Memory B cell (primary cell): ENCODE measurements around the gene ELMOD1.
"Not testable (repeated sequence)": the region's sequence is repeated elsewhere in the genome, so short reads cannot be mapped to it uniquely, and the experiment has no call there.

ENCODE experiments used
- ATAC-seq: fragments of 150-1000 bp; cut with Tn5 transposase; 2 replicates; pipeline ENCODE4 v1.10.0; 2021; ENCODE audit warnings: low read depth, mild to moderate bottlenecking, moderate library complexity
- DNase-seq, 2 donors: peaks; one replicate each; pipeline ENCODE4 v3.0.0; 2022; ENCODE audit warnings: low spot score in 2 of 2
- H3K27ac Mint-ChIP-seq: one replicate; pipeline ENCODE4 v1.8.0; 2022; ENCODE audit warnings: mild to moderate bottlenecking, moderate library complexity, mixed read lengths
- H3K27me3 Mint-ChIP-seq: one replicate; pipeline ENCODE4 v1.8.0; 2022; ENCODE audit warnings: mixed read lengths
- H3K36me3 Mint-ChIP-seq: one replicate; pipeline ENCODE4 v1.8.0; 2022; ENCODE audit warnings: mild to moderate bottlenecking, mixed read lengths
- H3K4me1 Mint-ChIP-seq: one replicate; pipeline ENCODE4 v1.8.0; 2022; ENCODE audit warnings: mixed read lengths
- H3K4me3 Mint-ChIP-seq: one replicate; pipeline ENCODE4 v1.8.0; 2022; ENCODE audit warnings: mild to moderate bottlenecking, moderate library complexity, mixed read lengths
- H3K9me3 Mint-ChIP-seq: one replicate; pipeline ENCODE4 v1.8.0; 2022; ENCODE audit warnings: mixed read lengths

ELMOD1 gene

DNA sequence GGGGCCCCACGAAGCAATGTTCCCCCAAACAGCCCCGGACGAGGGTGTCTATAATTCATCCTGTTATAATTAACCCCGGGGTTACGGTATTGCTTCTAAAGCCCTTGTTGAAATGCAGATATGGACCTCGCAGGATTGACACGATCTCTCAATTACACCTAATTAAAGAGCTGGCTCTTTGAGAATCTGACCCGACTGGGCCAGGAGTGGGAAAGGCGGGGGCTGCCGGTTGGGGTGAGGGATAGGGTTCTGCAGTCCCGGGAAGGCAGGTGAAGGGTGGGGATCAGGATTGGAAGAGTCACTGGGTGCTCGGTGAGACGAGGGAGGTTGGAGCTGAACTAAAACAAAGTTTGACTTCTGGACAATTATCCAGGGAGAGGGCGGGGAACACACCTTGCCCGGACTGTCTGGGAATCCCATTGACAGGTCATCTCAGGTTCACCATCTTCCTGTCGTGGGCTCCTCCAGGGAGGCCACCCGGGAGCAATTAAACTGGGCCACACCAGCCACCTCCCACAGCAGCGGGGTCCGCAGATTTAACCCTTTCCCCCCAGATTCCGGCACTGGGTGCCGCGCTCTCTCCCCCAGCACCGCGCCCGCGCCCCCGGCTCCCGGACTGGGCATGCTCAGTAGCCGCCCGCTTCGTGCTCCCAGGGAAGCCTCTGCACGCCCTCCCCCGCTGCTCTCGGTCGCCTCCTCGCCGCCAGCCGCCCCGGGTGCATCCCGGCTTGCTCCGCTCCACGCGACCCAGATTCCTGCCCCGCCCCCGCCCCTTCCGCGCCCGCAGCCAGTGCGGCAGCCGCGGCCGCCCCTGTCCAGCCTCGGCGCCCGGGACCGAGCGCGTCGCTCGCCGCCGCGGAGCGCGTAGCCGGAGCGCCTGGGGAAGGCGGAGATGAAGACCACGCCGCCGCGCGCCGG, at the start of gene ELMOD1:
ELMOD1 (plus strand) TSS at position 688 of the 918 bp plus-strand sequence. CDS start 27,043 bp downstream, outside the sequence.
- Mint-ChIP-seq H3K9me3 (no peaks in the 10 kb centered on the region), H3K4me3 (peak within 1 kb of the TSS; percentile 85), H3K27me3 (peaks cover 32% of the 10 kb centered on the region), H3K27ac (peak within 1 kb of the TSS; percentile 49), H3K4me1 (peaks cover 19% of the 10 kb centered on the region), H3K36me3 (no peaks in the 10 kb centered on the region)
- peak; percentile 13 to 28 for DNase-seq
- peak; percentile 54 for ATAC-seq

DNA sequence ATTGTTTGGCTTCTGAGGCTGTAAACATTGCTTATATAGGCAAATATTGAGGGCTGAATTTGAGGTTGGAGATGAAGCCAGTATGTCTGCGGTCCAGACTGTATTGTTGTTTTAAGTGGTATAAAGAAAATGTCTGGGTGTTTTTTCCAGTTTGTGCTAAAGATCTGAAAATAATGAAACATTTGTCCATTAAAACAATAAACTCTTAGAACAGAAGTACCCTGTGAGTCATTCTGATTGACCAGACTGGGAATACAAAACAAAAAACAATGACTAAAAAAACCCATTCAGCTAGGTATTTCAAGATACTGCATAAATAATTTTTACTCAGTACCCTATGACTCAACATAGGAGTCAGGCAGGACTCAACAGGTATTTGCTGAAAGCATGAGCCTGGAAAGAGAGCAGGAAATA, 45.8 kb upstream of the ELMOD1 start:
- Mint-ChIP-seq H3K27me3 (no peaks in the 10 kb centered on the region), H3K9me3 (no peaks in the 10 kb centered on the region), H3K27ac (peak overlapping the region; percentile 82), H3K36me3 (peaks cover 26% of the 10 kb centered on the region), H3K4me3 (no peak overlapping the region), H3K4me1 (no peaks in the 10 kb centered on the region)
- no peak for ATAC-seq
- no peak for DNase-seq

DNA sequence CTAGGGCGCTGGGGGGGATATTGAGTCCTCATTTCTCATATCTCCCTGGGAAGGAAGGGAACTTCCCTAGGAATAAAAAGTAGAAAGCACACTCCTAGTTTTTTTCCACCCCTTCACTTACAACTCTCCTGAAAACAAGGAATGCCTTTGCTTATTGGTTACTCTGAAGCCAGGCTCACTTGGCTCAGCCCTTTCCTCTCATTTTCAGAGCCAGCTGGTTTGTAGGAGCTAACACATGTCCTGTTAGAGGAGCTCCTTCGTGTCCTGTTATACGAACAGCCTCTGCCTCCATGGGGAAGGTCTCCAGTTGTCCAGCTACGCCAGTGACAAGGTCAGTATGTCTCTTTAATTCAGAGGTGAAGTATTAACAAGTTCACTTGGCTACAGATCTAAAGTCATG, 43.0 kb upstream of the ELMOD1 start:
- Mint-ChIP-seq H3K4me3 (no peak overlapping the region), H3K27me3 (no peaks in the 10 kb centered on the region), H3K27ac (no peak overlapping the region), H3K9me3 (no peaks in the 10 kb centered on the region), H3K36me3 (peaks cover 18% of the 10 kb centered on the region), H3K4me1 (no peaks in the 10 kb centered on the region)
- no peak for ATAC-seq
- DNase-seq: no peak

DNA sequence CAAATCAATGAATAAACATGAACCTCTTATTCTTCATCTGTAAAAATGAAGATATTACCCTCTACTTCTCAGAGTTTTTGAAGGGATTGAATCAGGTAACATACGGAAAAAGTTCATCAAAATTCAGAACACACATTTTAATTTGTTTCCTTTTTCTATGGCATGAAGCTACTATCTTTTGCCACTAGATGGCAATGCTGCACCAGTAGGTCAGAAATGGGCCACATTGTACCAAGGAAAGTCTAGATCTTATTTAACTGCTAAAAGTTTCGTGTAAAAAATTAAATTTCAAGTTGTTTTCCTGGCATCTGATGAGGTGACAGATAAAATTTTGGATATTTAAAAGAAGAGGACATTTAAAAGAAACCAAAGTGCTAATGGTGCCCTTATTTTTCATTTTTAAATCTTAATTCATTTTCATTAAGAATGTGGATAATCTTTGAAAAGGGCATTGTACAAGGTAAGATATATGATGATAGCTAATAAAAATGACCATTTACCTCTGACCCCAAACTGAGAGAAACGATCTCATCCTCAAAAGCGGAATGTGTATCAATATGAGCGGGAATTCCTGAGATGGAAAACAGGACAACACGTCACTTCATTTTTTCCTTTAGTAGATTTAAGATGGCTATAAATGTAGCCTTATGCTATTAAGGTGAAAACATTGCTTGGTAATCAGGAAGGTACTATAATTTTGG, 41.5 kb upstream of the ELMOD1 start:
- ATAC-seq (no peak), DNase-seq (peak in 1 of 2 donors; percentile 36)
- H3K9me3 Mint-ChIP-seq: no peaks in the 10 kb centered on the region
- H3K4me1 Mint-ChIP-seq: no peaks in the 10 kb centered on the region
- peak overlapping the region; percentile 50 for H3K27ac Mint-ChIP-seq
- H3K36me3 Mint-ChIP-seq: peaks cover 20% of the 10 kb centered on the region
- H3K4me3 Mint-ChIP-seq: no peak overlapping the region
- no peaks in the 10 kb centered on the region for H3K27me3 Mint-ChIP-seq

DNA sequence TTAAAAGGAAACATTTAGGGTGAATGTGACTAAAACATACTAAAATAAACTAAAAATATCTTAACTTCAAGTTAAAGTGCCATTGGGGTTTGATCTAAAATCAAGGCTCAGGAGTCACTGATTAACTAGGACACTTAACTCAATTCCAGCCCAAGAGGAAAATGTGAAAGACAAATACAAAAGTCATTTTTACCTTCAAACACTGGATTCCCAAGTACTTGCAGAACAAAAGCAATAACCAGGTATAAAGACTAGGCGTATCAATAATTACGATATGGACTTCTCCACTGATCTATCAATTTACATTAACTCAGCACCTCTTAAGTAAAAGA, 41.0 kb upstream of the ELMOD1 start:
- peaks cover 15% of the 10 kb centered on the region for H3K36me3 Mint-ChIP-seq

DNA sequence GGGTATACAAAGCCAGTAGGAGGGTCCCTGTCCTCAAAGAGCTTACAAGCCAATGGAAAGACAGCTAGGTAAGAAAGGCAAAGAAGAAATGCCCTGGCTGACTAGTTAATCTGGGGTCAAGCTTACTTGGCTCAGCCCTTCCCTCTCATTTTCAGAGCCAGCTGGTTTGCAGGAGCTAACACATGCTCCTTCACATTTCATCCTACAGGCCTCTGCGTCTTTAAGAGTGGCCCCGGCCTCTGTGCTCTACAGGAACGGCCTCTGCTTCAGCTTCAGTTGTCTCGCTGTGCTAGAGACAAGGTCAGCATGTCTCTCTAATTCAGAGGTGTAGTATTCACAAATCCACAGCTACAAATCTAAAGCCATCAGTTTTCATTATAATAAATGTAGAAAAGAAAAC, 40.6 kb upstream of the ELMOD1 start:
- Mint-ChIP-seq H3K4me1 (no peaks in the 10 kb centered on the region), H3K4me3 (no peak overlapping the region), H3K9me3 (no peaks in the 10 kb centered on the region), H3K27ac (no peak overlapping the region), H3K27me3 (no peaks in the 10 kb centered on the region), H3K36me3 (peaks cover 15% of the 10 kb centered on the region)
- ATAC-seq (no peak), DNase-seq (no peak)

More for the DNA sequence above, 41.0 kb upstream of the ELMOD1 start:
- ATAC-seq (no peak), DNase-seq (no peak)
- no peaks in the 10 kb centered on the region for H3K27me3 Mint-ChIP-seq
- no peaks in the 10 kb centered on the region for H3K4me1 Mint-ChIP-seq
- H3K27ac Mint-ChIP-seq: peak overlapping the region; percentile 50
- H3K4me3 Mint-ChIP-seq: no peak overlapping the region
- H3K9me3 Mint-ChIP-seq: no peaks in the 10 kb centered on the region

DNA sequence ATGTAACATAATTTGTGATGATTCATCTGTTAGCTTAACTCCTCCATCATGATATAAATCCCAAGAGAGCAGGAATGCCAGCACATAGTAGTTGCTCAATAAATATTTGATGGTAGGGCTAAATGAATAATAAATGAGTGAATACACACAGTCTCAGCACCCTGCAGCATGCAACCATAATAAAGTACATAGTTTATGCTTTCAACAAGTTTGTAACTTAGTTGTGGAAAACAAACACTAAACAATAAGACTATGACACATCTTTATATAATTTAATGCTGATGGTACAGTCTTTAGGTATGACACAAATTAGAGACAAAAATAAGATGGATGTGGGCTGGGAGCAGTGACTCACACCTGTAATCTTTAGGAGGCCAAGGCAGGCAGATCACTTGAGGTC, 29.3 kb upstream of the ELMOD1 start:
- ATAC-seq: no peak
- H3K27ac Mint-ChIP-seq: no peak overlapping the region
- H3K4me1 Mint-ChIP-seq: peaks cover 25% of the 10 kb centered on the region

DNA sequence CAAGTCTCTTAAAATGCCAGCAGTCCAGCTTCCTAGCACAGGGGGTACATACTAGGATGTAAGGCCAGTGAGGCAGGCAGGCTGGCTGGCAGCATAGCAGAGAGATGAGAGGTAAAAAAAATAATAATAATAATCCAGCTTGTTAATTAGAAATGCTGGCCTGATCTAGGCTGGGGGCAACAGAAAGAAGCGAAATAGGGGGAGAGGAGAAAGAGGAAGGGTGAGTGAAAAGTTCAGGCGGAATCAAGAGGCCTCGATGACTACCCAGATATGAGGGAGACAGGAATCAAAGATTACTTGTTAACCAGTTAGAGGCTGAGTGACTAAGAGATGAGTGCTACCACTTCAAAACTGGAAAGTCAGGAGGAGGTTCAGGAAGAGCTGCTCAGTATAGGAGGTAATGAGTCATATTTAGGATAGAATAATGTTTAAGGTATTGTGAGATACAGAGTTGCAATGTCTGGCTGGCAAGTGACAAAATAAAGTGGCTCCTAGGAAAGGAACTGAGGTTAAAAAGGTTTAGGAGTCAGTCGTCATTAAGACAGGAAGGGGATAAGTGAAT, 28.2 kb upstream of the ELMOD1 start:
- Mint-ChIP-seq H3K36me3 (peaks cover 11% of the 10 kb centered on the region), H3K4me3 (no peak overlapping the region), H3K27ac (peak overlapping the region; percentile 85), H3K4me1 (peaks cover 31% of the 10 kb centered on the region), H3K27me3 (no peaks in the 10 kb centered on the region), H3K9me3 (no peaks in the 10 kb centered on the region)
- ATAC-seq (no peak), DNase-seq (no peak)

More for the DNA sequence above, 29.3 kb upstream of the ELMOD1 start:
- H3K36me3 Mint-ChIP-seq: peaks cover 11% of the 10 kb centered on the region
- DNase-seq: no peak
- H3K4me3 Mint-ChIP-seq: no peak overlapping the region
- H3K27me3 Mint-ChIP-seq: no peaks in the 10 kb centered on the region
- H3K9me3 Mint-ChIP-seq: no peaks in the 10 kb centered on the region

DNA sequence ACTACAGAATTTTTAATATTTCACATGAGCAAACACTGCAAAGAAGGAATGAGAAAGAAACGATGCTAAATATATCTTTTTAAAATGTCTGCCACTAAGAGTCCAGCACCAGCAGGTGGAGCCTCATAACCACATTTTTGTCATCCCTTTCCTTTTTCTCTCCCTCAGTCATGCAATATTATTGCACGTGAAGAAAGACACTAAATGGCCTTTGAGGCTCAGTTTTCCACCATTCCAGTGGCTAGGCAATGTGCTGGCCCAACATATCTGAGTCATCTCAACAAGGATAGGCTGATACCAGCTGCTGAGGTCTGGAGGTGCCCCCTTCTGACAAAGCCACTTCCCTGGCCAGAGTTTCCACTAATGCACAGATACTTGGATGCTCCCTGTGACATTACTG, 27.2 kb upstream of the ELMOD1 start:
- peak overlapping the region; percentile 36 for H3K27ac Mint-ChIP-seq
- H3K36me3 Mint-ChIP-seq: peaks cover 10% of the 10 kb centered on the region
- no peak for ATAC-seq
- no peaks in the 10 kb centered on the region for H3K27me3 Mint-ChIP-seq
- H3K4me3 Mint-ChIP-seq: no peak overlapping the region
- DNase-seq: peak; percentile 19 to 30
- H3K4me1 Mint-ChIP-seq: peaks cover 34% of the 10 kb centered on the region
- no peaks in the 10 kb centered on the region for H3K9me3 Mint-ChIP-seq

DNA sequence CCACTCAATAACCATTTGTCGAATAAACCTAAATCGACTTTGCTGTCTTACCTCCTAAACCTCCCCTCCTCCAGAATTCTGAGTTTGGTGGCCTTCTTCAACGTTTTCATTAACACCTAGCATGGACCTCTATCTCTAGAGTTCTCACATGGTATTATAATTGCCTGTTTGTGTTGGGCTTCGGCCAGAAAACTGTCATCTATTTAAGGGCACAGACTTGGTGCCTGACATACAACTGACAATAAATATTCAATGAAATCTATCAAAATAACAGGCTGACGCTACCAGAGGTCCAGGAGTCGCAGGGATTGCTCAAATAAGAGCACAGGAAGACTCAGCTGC, 26.1 kb upstream of the ELMOD1 start:
- H3K9me3 Mint-ChIP-seq: no peaks in the 10 kb centered on the region
- DNase-seq: no peak
- peaks cover 3% of the 10 kb centered on the region for H3K36me3 Mint-ChIP-seq
- ATAC-seq: no peak
- peak overlapping the region; percentile 87 for H3K4me3 Mint-ChIP-seq
- peak overlapping the region; percentile 91 for H3K27ac Mint-ChIP-seq
- peaks cover 34% of the 10 kb centered on the region for H3K4me1 Mint-ChIP-seq
- no peaks in the 10 kb centered on the region for H3K27me3 Mint-ChIP-seq

DNA sequence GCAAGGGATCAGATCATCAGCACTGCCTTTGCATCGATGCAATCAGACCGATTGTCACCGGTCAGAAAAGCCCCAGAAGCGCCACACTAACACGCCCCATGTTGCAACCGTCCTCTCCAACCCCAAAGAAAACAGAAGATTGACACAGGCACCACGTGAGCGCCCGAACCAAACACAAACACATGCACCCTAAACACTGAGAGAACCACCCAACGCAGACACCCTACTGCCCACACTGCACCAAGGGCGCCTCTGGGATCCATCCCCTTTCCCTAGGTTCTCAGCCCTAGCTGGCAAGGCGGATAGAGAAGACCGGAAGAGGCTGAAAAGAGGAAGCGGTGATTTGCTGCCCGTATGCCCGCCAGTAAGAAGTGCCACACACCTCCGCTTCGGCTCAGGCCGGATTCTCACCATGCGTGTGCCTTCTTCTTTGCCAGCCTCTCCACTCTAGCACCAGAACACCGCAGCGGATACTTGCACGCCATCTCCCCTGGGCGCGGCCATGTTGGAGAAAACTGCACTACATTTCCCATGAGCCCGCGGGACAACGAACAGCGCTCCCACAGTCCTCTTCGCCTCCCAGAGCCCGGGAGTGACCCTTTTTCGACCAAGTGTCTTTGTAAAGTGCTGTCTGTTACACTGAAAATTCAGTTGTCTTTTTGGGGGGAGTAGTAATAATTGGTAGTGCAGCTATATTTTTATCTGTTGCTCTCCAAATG, 25.6 kb upstream of the ELMOD1 start, which contains the start of gene ALKBH8:
ALKBH8 (minus strand) TSS at position 517 of the 719 bp plus-strand sequence. CDS start 4,842 bp downstream, outside the sequence.
- ATAC-seq: peak; percentile 80
- peak within 1 kb of the TSS; percentile 87 for H3K4me3 Mint-ChIP-seq
- peak; percentile 62 to 70 for DNase-seq
- peaks cover 34% of the 10 kb centered on the region for H3K4me1 Mint-ChIP-seq
- H3K9me3 Mint-ChIP-seq: no peaks in the 10 kb centered on the region
- H3K36me3 Mint-ChIP-seq: peaks cover 2% of the 10 kb centered on the region
- H3K27me3 Mint-ChIP-seq: no peaks in the 10 kb centered on the region
- peak within 1 kb of the TSS; percentile 91 for H3K27ac Mint-ChIP-seq

DNA sequence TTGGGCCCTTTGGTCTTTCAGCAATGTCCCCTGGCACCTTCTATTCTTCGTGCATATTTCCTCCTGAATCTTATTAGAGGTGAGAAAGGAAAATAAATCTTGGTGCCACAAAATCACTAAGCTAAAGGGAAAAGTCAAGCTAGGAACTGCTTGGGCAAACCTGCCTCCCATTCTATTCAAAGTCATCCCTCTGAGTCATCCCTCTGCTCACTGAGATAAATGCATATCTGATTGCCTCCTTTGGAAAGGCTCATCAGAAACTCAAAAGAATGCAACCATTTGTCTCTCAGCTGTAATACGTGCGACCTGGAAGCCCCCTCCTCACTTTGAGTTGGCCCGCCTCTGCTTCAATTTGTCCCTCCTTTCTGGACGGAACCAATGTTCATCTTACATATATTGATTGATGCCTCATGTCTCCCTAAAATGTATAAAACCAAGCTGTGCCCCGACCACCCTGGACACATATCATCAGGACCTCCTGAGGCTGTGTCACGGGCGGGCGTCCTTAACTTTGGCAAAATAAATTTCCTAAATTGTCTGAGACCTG, 24.9 kb upstream of the ELMOD1 start:
- Mint-ChIP-seq H3K27ac (peak overlapping the region; percentile 91), H3K4me3 (peak overlapping the region; percentile 87), H3K4me1 (peaks cover 34% of the 10 kb centered on the region)
- H3K36me3 Mint-ChIP-seq, H3K9me3 Mint-ChIP-seq, ATAC-seq, DNase-seq, H3K27me3 Mint-ChIP-seq: not testable (repeated sequence)

DNA sequence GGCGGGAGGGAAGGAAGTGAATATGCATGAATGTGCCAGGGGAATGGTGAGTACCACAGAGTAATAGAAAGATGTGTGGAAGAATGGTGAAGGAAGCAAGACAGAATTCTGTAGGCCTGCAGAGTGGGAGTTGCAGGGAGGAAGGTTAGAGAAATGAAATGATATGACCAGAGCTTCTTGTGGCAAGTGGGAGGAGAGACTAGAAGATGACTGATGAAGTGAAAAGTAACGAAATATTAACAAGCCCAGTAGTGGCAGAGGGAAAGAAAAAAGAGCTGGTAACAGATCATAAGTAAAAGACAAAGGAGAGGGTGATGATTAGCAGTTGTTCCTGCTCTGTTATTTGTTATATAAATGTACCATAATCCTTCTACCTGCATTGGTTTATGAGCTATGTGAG, 24.4 kb upstream of the ELMOD1 start:
- Mint-ChIP-seq H3K4me1 (peaks cover 34% of the 10 kb centered on the region), H3K4me3 (peak overlapping the region; percentile 87), H3K27me3 (no peaks in the 10 kb centered on the region), H3K27ac (peak overlapping the region; percentile 91), H3K36me3 (peaks cover 2% of the 10 kb centered on the region), H3K9me3 (no peaks in the 10 kb centered on the region)
- no peak for ATAC-seq
- DNase-seq: no peak
